HG03060 (cell line): ENCODE data around the gene RCCD1.

Experiments
- ATAC-seq: cut with Tn5 transposase; IDR thresholded peaks from one replicate; pipeline ENCODE4 v1.9.1; 2021; ENCODE audit warnings: low read depth, moderate number of reproducible peaks; ENCODE audit not compliant: unreplicated experiment

RCCD1 gene

DNA sequence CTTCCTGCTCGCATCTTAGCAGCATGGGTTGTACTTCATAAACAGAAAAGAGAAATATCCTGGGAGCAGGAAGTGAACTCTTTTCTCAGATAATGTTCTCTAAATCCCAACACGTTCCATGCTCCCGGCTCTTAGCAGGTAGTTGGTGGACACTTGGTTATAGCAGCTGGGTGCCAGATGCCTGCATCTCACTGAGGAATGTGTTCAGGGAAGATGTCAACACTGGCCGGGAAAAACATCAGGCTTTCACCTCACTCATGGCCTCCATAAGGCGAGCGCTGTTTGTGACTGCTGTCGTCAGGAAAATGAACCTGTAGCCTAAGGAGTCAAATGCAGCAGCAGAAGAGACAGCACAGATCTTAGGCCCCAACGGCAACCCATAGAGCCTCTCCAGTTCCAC, 44.1 kb downstream of the RCCD1 start:
- ATAC-seq = no peak

GRCh38 chr15:91001209-91001608, 46.5 kb downstream of the RCCD1 start:
- no peak for ATAC-seq

DNA sequence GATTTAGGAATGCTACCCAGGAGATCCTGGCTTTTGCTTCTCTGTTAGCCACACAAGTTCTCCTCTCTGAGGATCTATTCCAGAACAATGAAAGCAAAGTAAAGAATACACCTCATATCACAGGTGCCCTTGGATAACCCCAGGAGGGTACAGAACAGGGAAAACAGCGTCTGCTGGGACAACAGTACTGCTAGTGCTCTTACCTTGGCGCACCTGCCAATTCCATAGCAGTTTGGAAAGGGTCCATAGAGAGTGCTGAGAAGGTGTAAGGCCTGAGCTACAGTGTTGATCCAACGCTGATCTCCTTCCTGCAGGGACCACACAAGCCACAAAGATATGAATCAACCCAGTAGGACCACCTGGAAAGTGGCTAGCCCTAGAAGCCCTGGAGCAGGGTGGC, 52.6 kb downstream of the RCCD1 start:
- no peak for ATAC-seq
